Stimulated activated CD4-positive, alpha-beta T cell treated with anti-CD3 and anti-CD28 coated beads, Interleukin-1b, Interleukin-23, amount 100 ng/mL, for 48 hours (primary cell): ENCODE results near the gene KHDRBS1.
A peak's percentile ranks its signal among the peaks of the same experiment; 100 is the strongest.
"Not testable (repeated sequence)": the region's sequence is repeated elsewhere in the genome, so short reads cannot be mapped to it uniquely, and the experiment has no call there.

Experiments used
- DNase-seq: peaks from one replicate; pipeline ENCODE4 v3.0.0-alpha.2; 2020

Gene KHDRBS1

DNA sequence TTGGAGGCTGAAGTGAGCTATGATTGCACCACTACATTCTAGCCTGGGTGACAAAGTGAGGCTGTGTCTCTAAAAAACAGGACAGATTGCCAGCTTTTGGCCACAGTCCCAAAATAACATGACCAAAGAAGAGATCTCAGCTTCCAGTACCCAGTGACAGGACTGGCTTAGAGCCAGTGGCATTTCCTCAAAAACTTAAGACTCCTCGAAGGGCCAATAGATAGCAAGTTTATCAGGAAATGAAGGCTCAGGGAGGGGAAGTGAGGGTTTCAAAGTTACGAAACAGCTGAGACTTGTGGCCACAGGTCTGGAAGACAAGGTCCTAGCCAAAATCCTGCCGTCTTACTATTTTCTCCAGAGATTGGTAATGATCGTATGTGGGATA lies 52.8 kb downstream of the KHDRBS1 start:
- no peak for DNase-seq

DNA sequence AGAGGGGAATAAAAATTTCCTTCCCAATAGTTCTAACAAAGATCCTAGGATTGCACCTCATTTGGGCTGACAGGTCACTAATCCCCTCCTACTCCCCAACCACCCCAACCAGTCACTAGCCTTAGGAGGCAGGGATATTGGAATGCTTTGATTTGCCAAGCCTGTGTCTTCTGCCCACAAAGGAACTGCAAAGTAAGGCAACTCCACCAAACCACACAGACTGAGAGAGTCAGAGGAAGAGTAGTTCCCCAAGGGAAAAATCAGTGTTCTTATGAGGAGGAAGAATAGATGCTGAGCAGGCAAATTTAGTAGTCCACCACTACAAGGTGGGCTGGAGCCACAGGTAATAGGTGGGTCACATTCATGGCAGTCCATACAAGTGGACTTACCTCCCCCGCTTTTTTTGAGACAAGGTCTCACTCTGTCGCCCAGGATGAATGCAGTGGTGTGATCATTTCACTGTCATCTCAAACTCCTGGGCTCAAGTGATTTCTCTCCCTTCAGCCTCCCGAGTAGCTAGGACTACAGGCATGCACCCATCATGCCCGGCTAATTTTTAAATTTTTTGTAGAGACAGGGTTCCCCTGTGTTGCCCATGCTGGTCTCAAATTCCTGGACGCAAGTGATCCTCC lies 55.4 kb downstream of the KHDRBS1 start:
- DNase-seq, result no peak

DNA sequence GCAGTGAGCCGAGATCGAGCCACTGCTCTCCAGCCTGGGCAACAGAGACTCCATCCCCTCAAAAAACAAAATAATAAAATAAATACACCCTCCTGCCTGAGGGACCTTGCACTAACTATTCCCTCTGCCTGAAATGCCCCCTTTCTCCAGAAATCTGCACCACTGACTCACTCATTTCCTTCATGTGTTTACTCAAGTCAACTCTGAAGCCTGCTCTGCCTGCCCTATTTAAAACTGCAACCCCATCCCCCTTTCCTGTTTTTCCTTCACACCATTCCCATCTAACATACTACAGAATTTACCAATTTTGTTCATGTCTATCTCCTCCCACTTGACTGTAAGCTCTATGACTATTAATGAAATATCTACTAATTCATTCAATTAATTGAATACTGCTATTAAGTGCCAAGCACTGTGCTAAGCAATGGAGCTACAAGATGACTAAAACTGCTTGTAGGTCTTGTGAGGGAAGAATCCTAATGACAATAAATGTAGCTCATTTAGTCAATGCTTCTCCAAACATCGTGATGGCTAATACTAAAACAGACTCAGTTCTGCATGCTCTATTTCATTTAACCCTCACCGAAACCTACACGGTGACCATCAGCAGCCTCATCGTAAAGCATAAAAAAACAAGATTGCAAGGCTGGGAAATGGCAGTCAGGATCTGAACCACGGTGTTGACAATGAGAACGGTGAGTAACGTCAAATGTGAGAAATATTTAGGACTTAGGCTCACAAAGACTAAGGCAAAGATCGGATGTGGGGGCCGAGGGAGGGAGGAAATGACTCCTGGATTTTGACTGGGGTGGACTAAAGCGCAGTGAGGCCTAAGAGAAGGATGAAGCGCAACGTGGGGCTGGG lies 58.3 kb downstream of the KHDRBS1 start:
- DNase-seq, result peak; percentile 51

DNA sequence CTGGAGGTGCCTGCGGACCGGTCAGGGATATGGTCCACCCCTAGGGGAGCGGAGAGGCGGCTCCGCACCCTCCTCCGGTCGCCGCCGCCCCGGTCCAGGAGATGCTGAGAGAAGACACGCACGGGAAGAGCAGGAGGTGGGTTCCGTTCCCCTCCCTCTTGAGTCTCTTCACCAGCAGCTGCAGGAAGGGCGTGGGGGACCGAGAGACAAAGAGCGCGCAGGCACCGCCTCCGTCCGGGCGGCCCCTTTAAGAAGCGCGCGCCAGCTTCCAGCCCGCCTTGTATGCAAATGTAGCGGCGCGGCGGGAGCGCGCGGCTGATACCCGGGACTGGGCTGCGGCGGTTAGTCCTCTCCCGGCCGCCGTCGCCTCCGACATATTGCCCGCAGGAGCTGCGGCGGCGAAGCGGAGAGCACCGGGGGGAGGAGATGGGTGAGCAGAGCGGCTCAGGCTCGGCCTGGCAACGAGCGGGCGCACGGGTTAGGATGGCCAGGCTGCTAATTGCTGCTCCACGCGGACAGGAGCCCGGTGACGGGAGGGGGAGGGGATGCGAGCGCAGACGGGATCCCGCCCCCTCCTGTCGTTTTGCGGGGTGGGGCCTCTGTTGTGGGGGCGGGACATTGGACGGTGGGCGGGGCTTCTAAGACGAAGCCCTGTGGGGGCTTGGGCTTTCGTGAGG lies 59.1 kb downstream of the KHDRBS1 start, which contains the start of gene TMEM39B:
TMEM39B (plus strand) TSS at position 318 of the 677 bp plus-strand sequence; CDS start at position 427, 109 bp downstream.
- DNase-seq, result peak; percentile 94

DNA sequence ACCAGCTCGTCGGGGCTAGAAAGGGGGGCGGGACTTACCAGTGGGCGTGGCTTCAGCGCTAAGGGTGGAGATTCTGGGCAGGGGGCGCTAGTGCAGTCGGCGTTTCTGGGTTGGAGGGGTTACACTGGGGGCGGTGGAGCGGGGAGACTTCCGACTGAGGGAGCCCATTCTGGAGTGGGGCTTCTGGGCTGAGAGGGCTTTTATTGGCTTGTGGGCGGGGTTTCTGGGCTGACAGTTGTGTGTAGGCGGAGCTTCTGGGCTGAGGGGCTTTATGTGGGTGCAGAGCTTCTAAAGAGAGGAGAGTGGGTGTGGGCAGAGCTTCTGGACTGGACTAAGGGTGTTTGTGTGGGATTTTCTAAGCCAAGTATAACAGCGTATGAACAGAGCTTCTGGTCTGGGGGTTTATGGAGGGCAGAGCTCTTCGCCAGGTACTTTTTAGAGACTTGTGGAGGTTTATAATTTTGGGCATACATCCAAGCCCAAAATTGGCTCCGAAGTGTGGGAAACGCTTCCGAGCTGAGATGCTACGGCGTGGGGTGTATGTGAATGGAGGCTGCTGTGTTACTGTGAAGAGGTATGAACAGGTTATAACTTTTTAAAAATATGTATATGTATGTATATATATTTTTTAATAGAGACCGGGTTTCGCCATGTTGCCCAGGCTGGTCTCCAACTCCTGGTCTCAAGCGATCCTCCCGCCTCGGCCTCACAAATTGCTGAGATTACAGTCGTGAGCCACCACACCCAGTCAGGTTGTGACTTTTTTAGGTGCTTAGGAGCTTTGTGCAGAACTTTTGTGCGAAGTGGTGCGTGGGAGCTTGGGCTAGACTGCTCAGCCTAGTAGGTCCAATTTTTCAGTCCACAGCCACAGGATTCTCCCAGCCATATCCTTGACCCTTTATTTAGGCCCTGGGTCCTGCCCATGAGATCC lies 59.9 kb downstream of the KHDRBS1 start:
- DNase-seq, result no peak

DNA sequence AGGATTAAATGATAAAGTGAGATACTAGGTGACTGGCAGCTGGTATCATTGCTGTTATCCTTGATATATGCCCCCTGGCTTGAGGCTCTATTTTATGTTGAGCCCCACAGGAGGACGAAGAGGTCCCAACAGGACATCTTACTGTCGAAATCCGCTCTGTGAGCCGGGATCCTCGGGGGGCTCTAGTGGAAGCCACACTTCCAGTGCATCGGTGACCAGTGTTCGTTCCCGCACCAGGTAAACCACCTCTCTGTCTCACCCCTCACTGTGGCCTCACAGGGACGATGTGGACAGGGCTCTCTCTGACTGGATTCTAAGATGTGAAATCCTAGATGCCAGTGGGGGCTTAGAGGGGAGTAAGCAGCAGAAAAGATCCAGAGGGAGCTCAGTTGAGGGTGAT lies 61.2 kb downstream of the KHDRBS1 start:
- DNase-seq, result no peak

DNA sequence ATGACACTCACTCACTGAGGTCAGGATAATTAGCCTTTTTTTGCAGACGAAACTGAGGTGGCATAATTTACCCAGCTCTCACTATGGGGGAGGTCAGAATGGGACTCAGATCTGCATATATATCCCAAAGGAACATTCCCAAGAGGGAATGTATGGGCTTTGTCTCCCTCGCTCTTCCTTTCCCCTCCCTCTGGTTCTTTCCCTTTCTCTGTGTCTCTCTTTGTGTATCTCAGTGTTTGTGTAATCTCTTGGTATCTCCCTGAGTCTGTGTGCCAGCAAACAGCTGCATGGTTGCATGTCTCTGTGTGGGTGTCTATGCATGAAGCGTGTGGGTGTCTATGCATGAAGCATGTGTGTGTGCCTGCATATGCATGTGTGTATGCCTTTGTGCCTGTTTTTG lies 63.8 kb downstream of the KHDRBS1 start:
- DNase-seq, result no peak

DNA sequence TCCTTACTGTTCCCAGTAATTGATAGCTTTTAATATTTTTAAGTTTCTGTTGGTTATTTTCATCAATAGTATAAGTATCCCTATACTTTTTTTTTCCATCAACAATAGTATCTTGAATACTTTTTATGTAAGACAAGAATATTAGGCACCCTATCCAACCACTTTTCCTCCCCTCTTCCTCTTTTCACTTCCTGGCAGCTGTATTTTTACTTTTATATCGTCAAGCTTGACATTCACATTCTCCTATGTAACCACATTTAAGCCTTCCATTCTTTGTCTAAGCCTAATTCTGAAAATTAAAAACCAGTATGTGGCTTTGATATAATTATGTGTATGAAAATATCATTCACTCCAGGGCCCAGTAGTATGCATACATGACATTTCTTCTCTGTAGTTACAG lies 68.4 kb downstream of the KHDRBS1 start:
- DNase-seq, result no peak

DNA sequence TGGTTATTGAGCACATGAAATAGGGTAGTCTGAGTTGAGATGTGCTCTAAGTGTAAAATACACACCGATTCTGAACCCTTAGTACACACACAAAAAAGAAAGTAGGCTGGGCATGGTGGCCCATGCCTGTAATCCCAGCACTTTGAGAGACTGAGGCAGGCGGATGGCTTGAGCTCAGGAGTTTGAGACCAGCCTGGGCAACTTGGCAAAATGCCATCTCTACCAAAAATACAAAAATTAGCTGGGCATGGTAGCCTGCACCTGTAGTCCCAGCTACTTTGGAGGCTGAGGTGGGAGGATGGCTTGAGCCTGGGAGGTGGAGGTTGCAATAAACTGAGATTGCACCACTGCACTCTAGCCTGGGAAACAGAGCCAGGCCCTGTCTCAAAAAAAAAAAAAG lies 72.7 kb downstream of the KHDRBS1 start:
- DNase-seq, result not testable (repeated sequence)

DNA sequence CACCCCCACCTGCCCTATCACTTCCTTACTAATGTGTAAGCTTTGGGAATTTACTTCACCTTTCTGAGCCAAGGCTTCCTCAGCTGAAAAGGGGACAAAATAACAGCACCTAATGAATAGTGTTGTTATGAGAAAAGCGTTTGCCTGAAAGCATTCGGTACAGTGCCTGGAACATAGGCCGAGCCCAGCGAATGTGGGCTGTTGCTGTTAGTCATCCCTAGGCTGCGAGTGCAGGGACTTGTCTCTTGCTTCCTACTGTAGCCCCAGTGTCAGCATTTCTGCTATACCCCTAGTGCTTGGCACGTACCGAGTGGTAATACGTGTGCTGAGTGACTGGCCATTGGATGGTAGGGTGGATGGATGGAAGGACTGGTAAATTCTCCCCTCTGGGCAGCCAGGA lies 77.5 kb downstream of the KHDRBS1 start:
- DNase-seq, result no peak

DNA sequence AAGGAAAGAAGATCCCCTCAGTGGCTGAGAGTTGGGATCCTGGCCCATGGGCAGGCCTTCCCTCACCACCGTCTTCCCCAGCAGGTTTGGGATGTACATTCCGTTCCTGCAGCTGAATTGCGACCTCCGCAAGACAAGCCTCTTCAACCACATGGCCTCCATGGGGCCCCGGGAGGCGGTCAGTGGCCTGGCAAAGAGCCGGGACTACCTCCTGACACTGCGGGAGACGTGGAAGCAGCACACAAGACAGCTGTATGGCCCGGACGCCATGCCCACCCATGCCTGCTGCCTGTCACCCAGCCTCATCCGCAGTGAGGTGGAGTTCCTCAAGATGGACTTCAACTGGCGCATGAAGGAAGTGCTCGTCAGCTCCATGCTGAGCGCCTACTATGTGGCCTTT lies 77.9 kb downstream of the KHDRBS1 start:
- no peak for DNase-seq
